Esophagus muscularis mucosa (tissue), 4 donors: ENCODE data around the gene ADAMTS14.

Experiments used
- CTCF ChIP-seq, 3 experiments: fragments of 200-600 bp in 2 of 3; fragments of 450-650 bp in 1 of 3; sonication (generic) in 2 of 3; IDR thresholded peaks; one replicate each; pipeline ENCODE4 v1.5.1; 2017 to 2019; ENCODE audit warnings: antibody characterized with exemption in 3 of 3, mild to moderate bottlenecking in 2 of 3, moderate library complexity in 1 of 3
- EP300 ChIP-seq: sonication (generic); formaldehyde crosslinking; IDR thresholded peaks from one replicate; pipeline ENCODE4 v1.6.1; 2017; ENCODE audit warnings: antibody characterized with exemption
- POLR2A ChIP-seq: fragments of 450-650 bp; IDR thresholded peaks from one replicate; pipeline ENCODE4 v1.6.1; 2017; ENCODE audit warnings: antibody characterized with exemption, moderate library complexity, mild to moderate bottlenecking, low read depth

GRCh38 chr10:70735161-70735560 is 62.9 kb downstream of the ADAMTS14 start:
- TF ChIP-seq EP300: no peak
- TF ChIP-seq POLR2A: no peak
- no peak for TF ChIP-seq CTCF (IDR thresholded peaks at IDR 0.05)
